H9 (cell line): ENCODE measurements around the gene ARHGAP15. TPM values are rescaled to one million over a fixed set of nuclear protein-coding genes. Genes with fewer than 3 reads are reported as not detected.

Source experiments
- DNase-seq: peaks from one replicate; pipeline ENCODE4 v3.0.0-alpha.2; 2017
- H2AFZ ChIP-seq: one replicate; pipeline ENCODE4 v1.6.1; 2013; ENCODE audit warnings: mild to moderate bottlenecking, low read length, control low read depth, moderate library complexity
- H2AK5ac ChIP-seq: 2 replicates; pipeline ENCODE4 v1.6.1; 2013; ENCODE audit warnings: low read length, control low read depth, mixed read lengths; ENCODE audit not compliant: insufficient read length
- H2BK120ac ChIP-seq: one replicate; pipeline ENCODE4 v1.6.1; 2013; ENCODE audit warnings: low read depth, mild to moderate bottlenecking, low read length, control low read depth, inconsistent platforms; ENCODE audit not compliant: poor library complexity, severe bottlenecking
- H2BK12ac ChIP-seq: 2 replicates; pipeline ENCODE4 v1.6.1; 2013; ENCODE audit warnings: low read length, control low read depth, mixed read lengths, low read depth; ENCODE audit not compliant: insufficient read length
- H2BK15ac ChIP-seq: 2 replicates; pipeline ENCODE4 v1.6.1; 2013; ENCODE audit warnings: low read depth, low read length, control low read depth
- H2BK20ac ChIP-seq: one replicate; pipeline ENCODE4 v1.6.1; 2013; ENCODE audit warnings: low read depth, mild to moderate bottlenecking, low read length, control low read depth, inconsistent platforms; ENCODE audit not compliant: poor library complexity, severe bottlenecking
- H2BK5ac ChIP-seq: 2 replicates; pipeline ENCODE4 v1.6.1; 2013; ENCODE audit warnings: low read length, control low read depth, mixed read lengths; ENCODE audit not compliant: insufficient read length
- H3K14ac ChIP-seq: 2 replicates; pipeline ENCODE4 v1.6.1; 2013; ENCODE audit warnings: low read length, control low read depth; ENCODE audit not compliant: insufficient read depth
- H3K18ac ChIP-seq: 2 replicates; pipeline ENCODE4 v1.6.1; 2013; ENCODE audit warnings: low read depth, mild to moderate bottlenecking, mixed read lengths, low read length, control low read depth; ENCODE audit not compliant: insufficient read length
- H3K23ac ChIP-seq: 2 replicates; pipeline ENCODE4 v1.6.1; 2013; ENCODE audit warnings: low read length, control low read depth, mixed read lengths, low read depth; ENCODE audit not compliant: insufficient read length
- H3K23me2 ChIP-seq: 2 replicates; pipeline ENCODE4 v1.6.1; 2013; ENCODE audit warnings: low read depth, mild to moderate bottlenecking, mixed read lengths, low read length, control low read depth; ENCODE audit not compliant: insufficient read length, poor library complexity, severe bottlenecking
- H3K27ac ChIP-seq: 2 replicates; pipeline ENCODE4 v1.5.1; 2013; ENCODE audit warnings: low read length, control low read depth, mixed read lengths, low read depth; ENCODE audit not compliant: insufficient read length
- H3K27me3 ChIP-seq: 2 replicates; pipeline ENCODE4 v1.6.1; 2013; ENCODE audit warnings: low read length, control low read depth, inconsistent platforms; ENCODE audit not compliant: insufficient read depth
- H3K4ac ChIP-seq: 2 replicates; pipeline ENCODE4 v1.6.1; 2013; ENCODE audit warnings: low read depth, mild to moderate bottlenecking, control low read depth, inconsistent platforms, low read length, moderate library complexity
- H3K4me1 ChIP-seq: 2 replicates; pipeline ENCODE4 v1.6.1; 2013; ENCODE audit warnings: low read length, control low read depth, inconsistent platforms; ENCODE audit not compliant: insufficient read depth
- H3K4me2 ChIP-seq: 2 replicates; pipeline ENCODE4 v1.6.1; 2013; ENCODE audit warnings: low read length, control low read depth, mixed read lengths; ENCODE audit not compliant: insufficient read length, insufficient read depth
- H3K56ac ChIP-seq: 2 replicates; pipeline ENCODE4 v1.6.1; 2013; ENCODE audit warnings: low read depth, mild to moderate bottlenecking, mixed read lengths, low read length, control low read depth; ENCODE audit not compliant: insufficient read length
- H3K79me1 ChIP-seq: 2 replicates; pipeline ENCODE4 v1.6.1; 2013; ENCODE audit warnings: low read depth, mild to moderate bottlenecking, moderate library complexity, low read length, control low read depth, inconsistent platforms; ENCODE audit not compliant: insufficient read depth, poor library complexity, severe bottlenecking
- H3K79me2 ChIP-seq: 2 replicates; pipeline ENCODE4 v1.6.1; 2013; ENCODE audit warnings: low read length, control low read depth, inconsistent platforms; ENCODE audit not compliant: insufficient read depth
- H3K9ac ChIP-seq: 2 replicates; pipeline ENCODE4 v1.6.1; 2013; ENCODE audit warnings: low read length, control low read depth, mixed read lengths; ENCODE audit not compliant: insufficient read length; ENCODE audit errors: extremely low read depth
- H3K9me3 ChIP-seq: one replicate; pipeline ENCODE4 v1.6.1; 2013; ENCODE audit warnings: low read depth, low read length, inconsistent platforms; ENCODE audit not compliant: control insufficient read depth
- H3T11ph ChIP-seq: one replicate; pipeline ENCODE4 v1.6.1; 2013; ENCODE audit warnings: mild to moderate bottlenecking, low read length, control low read depth, inconsistent platforms
- H4K20me1 ChIP-seq: one replicate; pipeline ENCODE4 v1.6.1; 2013; ENCODE audit not compliant: control insufficient read depth, insufficient read length, insufficient read depth
- H4K5ac ChIP-seq: 2 replicates; pipeline ENCODE4 v1.6.1; 2013; ENCODE audit warnings: low read depth, mild to moderate bottlenecking, mixed read lengths, low read length, control low read depth; ENCODE audit not compliant: insufficient read length
- H4K8ac ChIP-seq: replicated peaks from 2 replicates; pipeline ENCODE4 v1.6.1; 2013; ENCODE audit warnings: low read length, control low read depth, mixed read lengths, low read depth; ENCODE audit not compliant: insufficient read length
- H4K91ac ChIP-seq: 2 replicates; pipeline ENCODE4 v1.6.1; 2013; ENCODE audit warnings: low read depth, mild to moderate bottlenecking, moderate library complexity, mixed read lengths, low read length, control low read depth; ENCODE audit not compliant: insufficient read length
- H3K27ac Mint-ChIP-seq, 3 experiments: 2 replicates in 2 of 3; 3 replicates in 1 of 3; pipeline ENCODE4 v1.8.0; 2020 to 2021; ENCODE audit warnings: mixed read lengths in 3 of 3, mild to moderate bottlenecking in 1 of 3, moderate library complexity in 1 of 3
- H3K27me3 Mint-ChIP-seq: 2 replicates; pipeline ENCODE4 v1.8.0; 2021; ENCODE audit warnings: low read depth, mild to moderate bottlenecking, moderate library complexity, mixed read lengths
- H3K36me3 Mint-ChIP-seq, 3 experiments: 2 replicates in 2 of 3; 3 replicates in 1 of 3; pipeline ENCODE4 v1.8.0; 2020 to 2021; ENCODE audit warnings: low read depth in 3 of 3, mixed read lengths in 3 of 3; ENCODE audit not compliant: insufficient read depth in 1 of 3
- H3K4me1 Mint-ChIP-seq, 2 experiments: 2 replicates each; pipeline ENCODE4 v1.8.0; 2020; ENCODE audit warnings: mixed read lengths in 2 of 2
- H3K4me3 Mint-ChIP-seq, 2 experiments: 2 replicates in 1 of 2; 3 replicates in 1 of 2; pipeline ENCODE4 v1.8.0; 2020 to 2021; ENCODE audit warnings: mild to moderate bottlenecking in 2 of 2, mixed read lengths in 2 of 2, moderate library complexity in 1 of 2
- H3K9me3 Mint-ChIP-seq, 2 experiments: 2 replicates in 1 of 2; 3 replicates in 1 of 2; pipeline ENCODE4 v1.8.0; 2020; ENCODE audit warnings: mild to moderate bottlenecking in 2 of 2, mixed read lengths in 2 of 2, moderate library complexity in 1 of 2
- total RNA-seq: library from RNA; stranded (reverse); gene quantifications from 2 replicates; pipeline ENCODE4 v1.2.1, GENCODE V29; 2021
- TF ChIP-seq, protein P1 (sequence below): fragments of 200-600 bp; sonication (generic); conservative IDR thresholded peaks from 3 replicates; pipeline ENCODE4 v1.8.0; 2021; ENCODE audit warnings: antibody characterized with exemption, mild to moderate bottlenecking

ARHGAP15 gene
- total RNA-seq, 1 experiment from 2014 or later = not detected

DNA sequence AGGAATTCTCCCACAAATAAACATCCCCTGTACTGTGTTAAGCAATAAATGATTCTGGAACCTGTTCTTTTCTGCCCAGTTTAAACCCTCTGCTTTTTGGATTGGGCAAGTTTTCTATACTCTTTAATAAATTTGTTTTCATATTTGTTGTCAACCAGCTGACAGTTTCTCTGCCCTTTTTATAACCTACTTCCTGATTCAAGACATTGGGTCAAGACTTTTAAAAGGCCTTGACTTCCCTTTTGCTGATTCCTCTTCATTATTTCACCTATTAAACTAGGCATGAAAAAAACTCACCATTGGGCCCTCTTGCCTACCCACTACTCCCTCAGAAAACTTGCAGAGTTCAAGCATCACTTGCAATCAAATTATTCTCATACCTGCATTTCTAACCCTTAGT, 459.5 kb downstream of the ARHGAP15 start:
- Mint-ChIP-seq H3K9me3 (no peaks in the 10 kb centered on the region; a peak in 1 of 5 replicates), H3K4me1 (no peaks in the 10 kb centered on the region)
- no peaks in the 10 kb centered on the region for H3K27me3 ChIP-seq

More for the DNA sequence above, 459.5 kb downstream of the ARHGAP15 start:
- Histone ChIP-seq H3K56ac (no peak overlapping the region), H2AK5ac (no peak overlapping the region), H4K20me1 (no peaks in the 10 kb centered on the region), H4K91ac (no peak overlapping the region), H3K79me2 (no peaks in the 10 kb centered on the region), H3T11ph (no peak overlapping the region), H2BK20ac (no peak overlapping the region), H3K18ac (no peak overlapping the region), H4K5ac (no peak overlapping the region), H3K9ac (no peak overlapping the region), H2BK15ac (no peak overlapping the region), H2BK120ac (no peak overlapping the region), H3K14ac (no peak overlapping the region), H3K9me3 (no peaks in the 10 kb centered on the region), H3K4ac (no peak overlapping the region), H3K27ac (no peak overlapping the region), H3K4me2 (no peak overlapping the region), H3K23me2 (no peaks in the 10 kb centered on the region), H2BK12ac (no peak overlapping the region), H3K4me1 (no peaks in the 10 kb centered on the region), H3K79me1 (no peaks in the 10 kb centered on the region), H2AFZ (no peak overlapping the region), H4K8ac (no peak overlapping the region), H3K23ac (no peak overlapping the region), H2BK5ac (no peak overlapping the region)
- TF ChIP-seq, protein P1, sequence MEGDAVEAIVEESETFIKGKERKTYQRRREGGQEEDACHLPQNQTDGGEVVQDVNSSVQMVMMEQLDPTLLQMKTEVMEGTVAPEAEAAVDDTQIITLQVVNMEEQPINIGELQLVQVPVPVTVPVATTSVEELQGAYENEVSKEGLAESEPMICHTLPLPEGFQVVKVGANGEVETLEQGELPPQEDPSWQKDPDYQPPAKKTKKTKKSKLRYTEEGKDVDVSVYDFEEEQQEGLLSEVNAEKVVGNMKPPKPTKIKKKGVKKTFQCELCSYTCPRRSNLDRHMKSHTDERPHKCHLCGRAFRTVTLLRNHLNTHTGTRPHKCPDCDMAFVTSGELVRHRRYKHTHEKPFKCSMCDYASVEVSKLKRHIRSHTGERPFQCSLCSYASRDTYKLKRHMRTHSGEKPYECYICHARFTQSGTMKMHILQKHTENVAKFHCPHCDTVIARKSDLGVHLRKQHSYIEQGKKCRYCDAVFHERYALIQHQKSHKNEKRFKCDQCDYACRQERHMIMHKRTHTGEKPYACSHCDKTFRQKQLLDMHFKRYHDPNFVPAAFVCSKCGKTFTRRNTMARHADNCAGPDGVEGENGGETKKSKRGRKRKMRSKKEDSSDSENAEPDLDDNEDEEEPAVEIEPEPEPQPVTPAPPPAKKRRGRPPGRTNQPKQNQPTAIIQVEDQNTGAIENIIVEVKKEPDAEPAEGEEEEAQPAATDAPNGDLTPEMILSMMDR = no peak
- DNase-seq = no peak
- Mint-ChIP-seq H3K4me3 (no peak overlapping the region), H3K36me3 (no peaks in the 10 kb centered on the region), H3K27me3 (no peaks in the 10 kb centered on the region), H3K27ac (no peak overlapping the region)
